Measurements from ENCODE around the gene CCNT1.

Gene CCNT1

GRCh38 chr12:48640854-48641253, 75.7 kb downstream of the CCNT1 start:
- FAIRE-seq, result no peak
- DNase-seq (ENCODE audit: insufficient read length, low spot score), result no peak
- TF ChIP-seq POU2F2 (IDR thresholded peaks at IDR 0.05; ENCODE audit: low read depth, low read length) (no peak), SPI1 (IDR thresholded peaks at IDR 0.05; ENCODE audit: low read depth, low read length) (no peak), POLR2A (IDR thresholded peaks at IDR 0.05; ENCODE audit: low read depth, low read length) (no peak), TAF1 (IDR thresholded peaks at IDR 0.05; ENCODE audit: low read depth, low read length) (no peak), PAX5 (IDR thresholded peaks at IDR 0.05; ENCODE audit: insufficient read depth, low read length, severe bottlenecking) (no peak), POLR2AphosphoS5 (IDR thresholded peaks at IDR 0.05; ENCODE audit: low read depth, low read length) (no peak)

GRCh38 chr12:48640428-48640827, 76.1 kb downstream of the CCNT1 start:
- DNase-seq (ENCODE audit: insufficient read length, low spot score) (no peak), FAIRE-seq (no peak)
- no peak for TF ChIP-seq TAF1 (IDR thresholded peaks at IDR 0.05; ENCODE audit: low read depth, low read length)
- no peak for TF ChIP-seq POU2F2 (IDR thresholded peaks at IDR 0.05; ENCODE audit: low read depth, low read length)
- TF ChIP-seq SPI1 (IDR thresholded peaks at IDR 0.05; ENCODE audit: low read depth, low read length), result no peak
- no peak for TF ChIP-seq POLR2AphosphoS5 (IDR thresholded peaks at IDR 0.05; ENCODE audit: low read depth, low read length)
- no peak for TF ChIP-seq PAX5 (IDR thresholded peaks at IDR 0.05; ENCODE audit: insufficient read depth, low read length, severe bottlenecking)
- TF ChIP-seq POLR2A (IDR thresholded peaks at IDR 0.05; ENCODE audit: low read depth, low read length), result no peak

Measured in GM12891 (cell line).